Colon (tissue), 2 donors: ENCODE measurements around the gene PACRG.

Experiments
- FAIRE-seq: peaks from 2 replicates; lab custom pipeline; 2012; peaks lifted over from hg19 to GRCh38; lab: Jason Lieb, UNC
- donor health status: control.
- donor health status: control.

Gene PACRG

GRCh38 chr6:163200694-163201093 is 472.9 kb downstream of the PACRG start:
- FAIRE-seq: no peak

GRCh38 chr6:163201855-163202254 is 474.1 kb downstream of the PACRG start:
- no peak for FAIRE-seq

- no peak for FAIRE-seq
Measured at GRCh38 chr6:163206196-163206595, 478.4 kb downstream of the PACRG start.

- FAIRE-seq: no peak
Measured at GRCh38 chr6:163207431-163208383, 479.9 kb downstream of the PACRG start.

- FAIRE-seq: no peak
Measured at GRCh38 chr6:163209005-163209404, 481.2 kb downstream of the PACRG start.

- no peak for FAIRE-seq
Measured at GRCh38 chr6:163212123-163212522, 484.3 kb downstream of the PACRG start.

GRCh38 chr6:163214259-163214658 is 486.5 kb downstream of the PACRG start:
- FAIRE-seq: no peak

GRCh38 chr6:163218361-163218894 is 490.7 kb downstream of the PACRG start:
- no peak for FAIRE-seq

GRCh38 chr6:163226181-163226835 is 498.5 kb downstream of the PACRG start:
- no peak for FAIRE-seq

- FAIRE-seq: no peak
Measured at GRCh38 chr6:163226836-163227485, 499.2 kb downstream of the PACRG start.

- no peak for FAIRE-seq
Measured at GRCh38 chr6:163228041-163228440, 500.3 kb downstream of the PACRG start.

- FAIRE-seq: no peak
Measured at GRCh38 chr6:163229050-163229449, 501.3 kb downstream of the PACRG start.

GRCh38 chr6:163230901-163231300 is 503.1 kb downstream of the PACRG start:
- no peak for FAIRE-seq

- FAIRE-seq: no peak
Measured at GRCh38 chr6:163231356-163232014, 503.7 kb downstream of the PACRG start.

GRCh38 chr6:163232015-163232523 is 504.3 kb downstream of the PACRG start:
- no peak for FAIRE-seq

- no peak for FAIRE-seq
Measured at GRCh38 chr6:163232649-163233048, 504.9 kb downstream of the PACRG start.

- FAIRE-seq: no peak
Measured at GRCh38 chr6:163237110-163237509, 509.3 kb downstream of the PACRG start.

- no peak for FAIRE-seq
Measured at GRCh38 chr6:163239572-163240340, 512.0 kb downstream of the PACRG start.

- FAIRE-seq: no peak
Measured at GRCh38 chr6:163240556-163240955, 512.8 kb downstream of the PACRG start.

- no peak for FAIRE-seq
Measured at GRCh38 chr6:163241683-163242082, 513.9 kb downstream of the PACRG start.

GRCh38 chr6:163243083-163243482 is 515.3 kb downstream of the PACRG start:
- no peak for FAIRE-seq
